IPS-NIHi7 (cell line): ENCODE measurements around the gene PRICKLE1.

Experiments
- DNase-seq: peaks from one replicate; pipeline ENCODE4 v3.0.0; 2012; ENCODE audit warnings: mixed read lengths; ENCODE audit errors: extremely low spot score

The PRICKLE1 gene

GRCh38 chr12:42588524-42589464 lies 752 bp downstream of the PRICKLE1 start:
- peak; percentile 66 for DNase-seq

- DNase-seq = no peak
Measured at GRCh38 chr12:42587601-42588523, 1.7 kb downstream of the PRICKLE1 start.

- no peak for DNase-seq
Measured at GRCh38 chr12:42586268-42586667, 3.3 kb downstream of the PRICKLE1 start.

GRCh38 chr12:42585841-42586216 lies 3.7 kb downstream of the PRICKLE1 start:
- no peak for DNase-seq

- no peak for DNase-seq
Measured at GRCh38 chr12:42585154-42585840, 4.2 kb downstream of the PRICKLE1 start.

- DNase-seq = no peak
Measured at GRCh38 chr12:42584651-42585111, 4.9 kb downstream of the PRICKLE1 start.

- no peak for DNase-seq
Measured at GRCh38 chr12:42583016-42583415, 6.5 kb downstream of the PRICKLE1 start.

GRCh38 chr12:42582498-42582897 lies 7.0 kb downstream of the PRICKLE1 start:
- no peak for DNase-seq

GRCh38 chr12:42582050-42582449 lies 7.5 kb downstream of the PRICKLE1 start:
- DNase-seq = no peak

- DNase-seq = no peak
Measured at GRCh38 chr12:42576374-42576773, 13.2 kb downstream of the PRICKLE1 start.

- DNase-seq = no peak
Measured at GRCh38 chr12:42575717-42576116, 13.8 kb downstream of the PRICKLE1 start.

GRCh38 chr12:42574851-42575266 lies 14.7 kb downstream of the PRICKLE1 start:
- no peak for DNase-seq

GRCh38 chr12:42571327-42572009 lies 18.1 kb downstream of the PRICKLE1 start:
- no peak for DNase-seq

GRCh38 chr12:42570076-42570475 lies 19.5 kb downstream of the PRICKLE1 start:
- DNase-seq = no peak

GRCh38 chr12:42568952-42569915 lies 20.3 kb downstream of the PRICKLE1 start:
- no peak for DNase-seq

GRCh38 chr12:42565633-42566032 lies 23.9 kb downstream of the PRICKLE1 start:
- DNase-seq = peak; percentile 64

GRCh38 chr12:42564996-42565395 lies 24.6 kb downstream of the PRICKLE1 start:
- no peak for DNase-seq

GRCh38 chr12:42564556-42564955 lies 25.0 kb downstream of the PRICKLE1 start:
- DNase-seq = no peak

- no peak for DNase-seq
Measured at GRCh38 chr12:42560977-42561376, 28.6 kb downstream of the PRICKLE1 start.

GRCh38 chr12:42557586-42558172 lies 31.9 kb downstream of the PRICKLE1 start:
- DNase-seq = no peak
